ENCODE measurements around the gene PAPLN. TPM values are rescaled to one million over a fixed set of nuclear protein-coding genes. Genes with fewer than 3 reads are reported as not detected.
A peak's percentile ranks its signal among the peaks of the same experiment; 100 is the strongest.

The PAPLN gene
- total RNA-seq, 1 experiment from 2014 or later, result 3.0 TPM

- H3K36me3 ChIP-seq (ENCODE audit: control insufficient read depth, insufficient read depth, low read length), result no peaks in the 10 kb centered on the region
- Mint-ChIP-seq H3K36me3 (ENCODE audit: insufficient read depth, unreplicated experiment) (no peaks in the 10 kb centered on the region), H3K9me3 (ENCODE audit: unreplicated experiment) (no peaks in the 10 kb centered on the region), H3K27ac (ENCODE audit: unreplicated experiment) (peak overlapping the region; percentile 30), H3K27me3 (ENCODE audit: insufficient read depth, unreplicated experiment) (no peaks in the 10 kb centered on the region), H3K4me3 (ENCODE audit: unreplicated experiment) (no peak overlapping the region), H3K4me1 (ENCODE audit: low read depth, unreplicated experiment) (peaks cover 15% of the 10 kb centered on the region)
- H3K9me3 ChIP-seq, result no peaks in the 10 kb centered on the region
- TF ChIP-seq CTCF (IDR thresholded peaks at IDR 0.05; ENCODE audit: insufficient read depth in 1 of 2, low read depth in 1 of 2, low read length in 1 of 2, severe bottlenecking in 1 of 2, unreplicated experiment in 1 of 2), result no peak
- BruUV-seq (replicated peaks), result no TSS peak
- intact Hi-C loops (cut with micrococcal nuclease; ENCODE audit: unreplicated experiment), result no loop called here
- CTCF ChIA-PET, result no interaction called here
- DNase-seq, result no peak
- POLR2A ChIA-PET, result no interaction called here
- no peak overlapping the region for H3K4me3 ChIP-seq (ENCODE audit: low read depth, low read length)
- H3K4me1 ChIP-seq, result peaks cover 33% of the 10 kb centered on the region
- no peaks in the 10 kb centered on the region for H3K27me3 ChIP-seq (replicated peaks; ENCODE audit: control insufficient read depth, insufficient read depth, low read length)
Measured at GRCh38 chr14:73234029-73234428, 3.3 kb upstream of the PAPLN start.

GRCh38 chr14:73234586-73235394 is 2.5 kb upstream of the PAPLN start:
- DNase-seq, result no peak
- no TSS peak for BruUV-seq (replicated peaks)
- H3K9me3 ChIP-seq, result no peaks in the 10 kb centered on the region
- no peaks in the 10 kb centered on the region for H3K27me3 ChIP-seq (replicated peaks; ENCODE audit: control insufficient read depth, insufficient read depth, low read length)
- H3K4me3 ChIP-seq (ENCODE audit: low read depth, low read length), result no peak overlapping the region
- Mint-ChIP-seq H3K27ac (ENCODE audit: unreplicated experiment) (peak overlapping the region; percentile 88), H3K36me3 (ENCODE audit: insufficient read depth, unreplicated experiment) (no peaks in the 10 kb centered on the region), H3K4me1 (ENCODE audit: low read depth, unreplicated experiment) (peaks cover 15% of the 10 kb centered on the region), H3K9me3 (ENCODE audit: unreplicated experiment) (no peaks in the 10 kb centered on the region), H3K4me3 (ENCODE audit: unreplicated experiment) (peak overlapping the region; percentile 68), H3K27me3 (ENCODE audit: insufficient read depth, unreplicated experiment) (no peaks in the 10 kb centered on the region)
- intact Hi-C loops (cut with micrococcal nuclease; ENCODE audit: unreplicated experiment), result loop anchor here (5.0 kb wide), 1 partner anchor 48 kb away; no protein-coding TSS in a partner anchor
- no peaks in the 10 kb centered on the region for H3K36me3 ChIP-seq (ENCODE audit: control insufficient read depth, insufficient read depth, low read length)
- POLR2A ChIA-PET, result no interaction called here
- no peak for TF ChIP-seq CTCF (IDR thresholded peaks at IDR 0.05; ENCODE audit: insufficient read depth in 1 of 2, low read depth in 1 of 2, low read length in 1 of 2, severe bottlenecking in 1 of 2, unreplicated experiment in 1 of 2)
- peaks cover 33% of the 10 kb centered on the region for H3K4me1 ChIP-seq
- CTCF ChIA-PET, result interaction anchor here (0.8 kb wide), 1 partner anchor 256 kb away, joined by 3 read pairs; the partner anchor contains the start of gene RIOX1

GRCh38 chr14:73235531-73236155 is 1.7 kb upstream of the PAPLN start:
- Mint-ChIP-seq H3K27ac (ENCODE audit: unreplicated experiment) (peak overlapping the region; percentile 88), H3K27me3 (ENCODE audit: insufficient read depth, unreplicated experiment) (no peaks in the 10 kb centered on the region), H3K4me3 (ENCODE audit: unreplicated experiment) (peak overlapping the region; percentile 68), H3K9me3 (ENCODE audit: unreplicated experiment) (no peaks in the 10 kb centered on the region), H3K4me1 (ENCODE audit: low read depth, unreplicated experiment) (peaks cover 15% of the 10 kb centered on the region), H3K36me3 (ENCODE audit: insufficient read depth, unreplicated experiment) (no peaks in the 10 kb centered on the region)
- H3K27me3 ChIP-seq (replicated peaks; ENCODE audit: control insufficient read depth, insufficient read depth, low read length), result no peaks in the 10 kb centered on the region
- intact Hi-C loops (cut with micrococcal nuclease; ENCODE audit: unreplicated experiment), result loop anchor here (5.0 kb wide), 1 partner anchor 47 kb away; no protein-coding TSS in a partner anchor
- BruUV-seq (replicated peaks), result no TSS peak
- no peaks in the 10 kb centered on the region for H3K9me3 ChIP-seq
- DNase-seq, result peak; percentile 56 to 74
- POLR2A ChIA-PET, result interaction anchor here (0.5 kb wide), 2 partner anchors 159 to 227 kb away, joined by 3 read pairs; no protein-coding TSS in a partner anchor
- CTCF ChIA-PET, result interaction anchor here (0.6 to 1.0 kb wide), 4 partner anchors 35 to 255 kb away, joined by 3 to 6 read pairs (median 4); partner anchors contain the start of gene RIOX1
- H3K4me3 ChIP-seq (ENCODE audit: low read depth, low read length), result 0 out of 2 replicates have a peak overlapping the region, but pooled peaks have one; percentile 8
- H3K4me1 ChIP-seq, result peaks cover 33% of the 10 kb centered on the region
- no peak for TF ChIP-seq CTCF (IDR thresholded peaks at IDR 0.05; ENCODE audit: insufficient read depth in 1 of 2, low read depth in 1 of 2, low read length in 1 of 2, severe bottlenecking in 1 of 2, unreplicated experiment in 1 of 2)
- no peaks in the 10 kb centered on the region for H3K36me3 ChIP-seq (ENCODE audit: control insufficient read depth, insufficient read depth, low read length)
